Keratinocyte (primary cell): ENCODE measurements around the gene TIMM10B. TPM values are rescaled to one million over a fixed set of nuclear protein-coding genes. Genes with fewer than 3 reads are reported as not detected.

Experiments
- DNase-seq: peaks from one replicate; pipeline ENCODE4 v3.0.0-alpha.2; 2011; ENCODE audit warnings: low read depth, missing footprints, low spot score
- FAIRE-seq: peaks from 2 replicates; lab custom pipeline; 2011; peaks lifted over from hg19 to GRCh38; lab: Jason Lieb, UNC
- H2AFZ ChIP-seq: 2 replicates; pipeline ENCODE4 v1.6.0; 2012; ENCODE audit warnings: low read length, control low read depth, inconsistent platforms; ENCODE audit not compliant: control insufficient read depth
- H3K27ac ChIP-seq: 2 replicates; pipeline ENCODE4 v1.5.1; 2011; ENCODE audit warnings: low read length; ENCODE audit not compliant: control insufficient read depth, insufficient read depth
- H3K27me3 ChIP-seq: 3 replicates; pipeline ENCODE4 v1.6.0; 2011; ENCODE audit warnings: low read length; ENCODE audit not compliant: control insufficient read depth, insufficient read depth; ENCODE audit errors: extremely low read depth
- H3K36me3 ChIP-seq, 2 experiments: 2 replicates in 1 of 2; 3 replicates in 1 of 2; pipeline ENCODE4 v1.5.1; 2011; ENCODE audit warnings: low read length in 2 of 2, mild to moderate bottlenecking in 1 of 2; ENCODE audit not compliant: control insufficient read depth in 2 of 2, insufficient read depth in 2 of 2; ENCODE audit errors: extremely low read depth in 1 of 2
- H3K4me1 ChIP-seq: 3 replicates; pipeline ENCODE4 v1.5.1; 2011; ENCODE audit warnings: low read length; ENCODE audit not compliant: control insufficient read depth, insufficient read depth; ENCODE audit errors: extremely low read depth
- H3K4me2 ChIP-seq: 3 replicates; pipeline ENCODE4 v1.6.0; 2011; ENCODE audit warnings: low read depth, low read length; ENCODE audit not compliant: control insufficient read depth, insufficient read depth; ENCODE audit errors: extremely low read depth
- H3K4me3 ChIP-seq, 3 experiments: fragments of 200-600 bp in 1 of 3; sonication (generic) in 1 of 3; 2 replicates in 2 of 3; 3 replicates in 1 of 3; pipeline ENCODE4 v1.5.1; 2011 to 2016; ENCODE audit warnings: low read length in 3 of 3, mild to moderate bottlenecking in 3 of 3, control low read depth in 2 of 3, inconsistent platforms in 1 of 3, low read depth in 1 of 3, mixed read lengths in 1 of 3, mixed run types in 1 of 3, moderate library complexity in 1 of 3; ENCODE audit not compliant: control insufficient read depth in 2 of 3, insufficient read depth in 2 of 3; ENCODE audit errors: extremely low read depth in 1 of 3
- H3K79me2 ChIP-seq: 2 replicates; pipeline ENCODE4 v1.6.0; 2012; ENCODE audit warnings: low read length; ENCODE audit not compliant: control insufficient read depth, insufficient read depth
- H3K9ac ChIP-seq: 3 replicates; pipeline ENCODE4 v1.6.0; 2011; ENCODE audit warnings: low read length; ENCODE audit not compliant: control insufficient read depth, insufficient read depth; ENCODE audit errors: extremely low read depth
- H3K9me1 ChIP-seq: 3 replicates; pipeline ENCODE4 v1.6.0; 2011; ENCODE audit warnings: low read length; ENCODE audit not compliant: control insufficient read depth, insufficient read depth; ENCODE audit errors: extremely low read depth
- H3K9me3 ChIP-seq: 2 replicates; pipeline ENCODE4 v1.5.1; 2012; ENCODE audit warnings: low read depth, low read length; ENCODE audit not compliant: control insufficient read depth
- H4K20me1 ChIP-seq: 3 replicates; pipeline ENCODE4 v1.6.0; 2011; ENCODE audit warnings: low read length; ENCODE audit not compliant: control insufficient read depth, insufficient read depth; ENCODE audit errors: extremely low read depth
- EZH2 ChIP-seq: IDR thresholded peaks from one replicate; pipeline ENCODE4 v1.6.1; 2012; ENCODE audit warnings: inconsistent platforms, mild to moderate bottlenecking, low read length, moderate library complexity
- dilution Hi-C: fragments of 300-500 bp; cut with MboI; formaldehyde crosslinking; loops from one replicate; pipeline ENCODE4 v1.7.0; 2020; ENCODE audit warnings: low sequenced_read_pairs; ENCODE audit not compliant: extremely low pct_ligation_motif_present
- polyA plus RNA-seq, 5 experiments: library from polyadenylated mRNA; depleted of rRNA in 3 of 5; stranded (reverse) in 3 of 5; stranded (forward) in 1 of 5; unstranded in 1 of 5; fragments of >200 nt; gene quantifications; 1 replicate in 1 of 5; 2 replicates in 3 of 5; 3 replicates in 1 of 5; pipeline versions ENCODE4 v1.2.1 to v1.2.3, GENCODE V29; 2011 to 2012; ENCODE audit warnings: missing spikeins in 2 of 5, low read depth in 1 of 5, low replicate concordance in 1 of 5
- TF ChIP-seq, protein P1 (sequence below), 3 experiments: IDR thresholded peaks in 1 of 3; conservative IDR thresholded peaks in 1 of 3; optimal IDR thresholded peaks in 1 of 3; 2 replicates in 2 of 3; 3 replicates in 1 of 3; pipeline versions ENCODE3 to v1.5.1; 2011; ENCODE audit warnings: low read length in 3 of 3, mild to moderate bottlenecking in 3 of 3, moderate library complexity in 2 of 3, control low read depth in 1 of 3, inconsistent platforms in 1 of 3; ENCODE audit not compliant: insufficient read depth in 2 of 3; ENCODE audit errors: extremely low read depth in 1 of 3

TIMM10B gene
- polyA plus RNA-seq, 1 donor (not counting 4 experiments of a cell fraction or from before 2014, with no cell fraction given) = 34.1 TPM

DNA sequence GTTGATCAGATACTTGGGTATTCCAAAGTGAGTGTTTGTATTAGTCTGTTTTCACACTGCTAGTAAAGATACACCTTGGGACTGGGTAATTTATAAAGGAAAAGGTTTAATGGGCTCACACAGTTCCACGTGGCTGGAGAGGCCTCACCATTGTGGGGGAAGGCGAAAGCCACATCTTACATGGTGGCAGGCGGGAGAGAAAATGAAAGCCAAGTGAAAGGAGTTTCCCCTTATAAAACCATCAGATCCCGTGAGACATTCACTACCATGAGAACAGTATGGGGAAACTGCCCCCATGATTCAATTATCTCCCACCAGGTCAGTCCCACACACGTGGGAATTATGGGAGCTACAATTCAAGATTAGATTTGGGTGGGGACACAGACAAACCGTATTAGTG is 7.0 kb downstream of the TIMM10B start:
- Histone ChIP-seq H3K4me3 (no peak overlapping the region), H3K36me3 (peaks cover 22 to 24% of the 10 kb centered on the region in 2 experiments), H3K9ac (no peak overlapping the region), H3K4me2 (no peak overlapping the region), H3K9me3 (no peaks in the 10 kb centered on the region), H3K27me3 (no peaks in the 10 kb centered on the region), H3K9me1 (no peaks in the 10 kb centered on the region), H4K20me1 (peaks cover 2% of the 10 kb centered on the region), H3K27ac (no peak overlapping the region), H3K79me2 (peaks cover 9% of the 10 kb centered on the region), H2AFZ (no peak overlapping the region), H3K4me1 (no peaks in the 10 kb centered on the region)
- no peak for DNase-seq
- dilution Hi-C loops = no loop called here
- no peak for FAIRE-seq
- TF ChIP-seq, protein P1, sequence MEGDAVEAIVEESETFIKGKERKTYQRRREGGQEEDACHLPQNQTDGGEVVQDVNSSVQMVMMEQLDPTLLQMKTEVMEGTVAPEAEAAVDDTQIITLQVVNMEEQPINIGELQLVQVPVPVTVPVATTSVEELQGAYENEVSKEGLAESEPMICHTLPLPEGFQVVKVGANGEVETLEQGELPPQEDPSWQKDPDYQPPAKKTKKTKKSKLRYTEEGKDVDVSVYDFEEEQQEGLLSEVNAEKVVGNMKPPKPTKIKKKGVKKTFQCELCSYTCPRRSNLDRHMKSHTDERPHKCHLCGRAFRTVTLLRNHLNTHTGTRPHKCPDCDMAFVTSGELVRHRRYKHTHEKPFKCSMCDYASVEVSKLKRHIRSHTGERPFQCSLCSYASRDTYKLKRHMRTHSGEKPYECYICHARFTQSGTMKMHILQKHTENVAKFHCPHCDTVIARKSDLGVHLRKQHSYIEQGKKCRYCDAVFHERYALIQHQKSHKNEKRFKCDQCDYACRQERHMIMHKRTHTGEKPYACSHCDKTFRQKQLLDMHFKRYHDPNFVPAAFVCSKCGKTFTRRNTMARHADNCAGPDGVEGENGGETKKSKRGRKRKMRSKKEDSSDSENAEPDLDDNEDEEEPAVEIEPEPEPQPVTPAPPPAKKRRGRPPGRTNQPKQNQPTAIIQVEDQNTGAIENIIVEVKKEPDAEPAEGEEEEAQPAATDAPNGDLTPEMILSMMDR (optimal IDR thresholded peaks at IDR 0.05 in 1 of 3, IDR thresholded peaks at IDR 0.05 in 1 of 3, conservative IDR thresholded peaks at IDR 0.05 in 1 of 3; ENCODE audit: extremely low read depth in 1 of 3, insufficient read depth in 2 of 3, low read length in 3 of 3) = no peak
- TF ChIP-seq EZH2 = no peak

DNA sequence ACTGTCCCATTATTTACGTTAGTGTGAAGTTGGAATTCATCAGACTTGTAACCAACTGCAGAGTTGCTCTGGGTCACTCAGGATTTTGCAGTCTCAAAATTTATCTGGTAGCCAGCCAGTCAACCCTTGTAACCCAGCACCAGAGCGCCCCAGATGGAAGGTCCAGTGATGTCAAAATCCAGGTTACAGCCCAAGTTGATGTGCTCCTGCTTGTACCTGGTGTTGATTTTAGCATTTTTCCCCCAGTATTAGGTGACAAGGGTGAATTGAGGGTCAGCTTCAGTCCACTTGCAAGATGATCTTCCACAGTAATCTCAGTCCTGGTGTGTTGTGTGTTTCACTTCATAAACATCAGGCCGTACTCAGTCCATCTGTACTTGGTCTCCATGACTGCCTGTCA is 7.5 kb downstream of the TIMM10B start:
- Histone ChIP-seq H3K27me3 (no peaks in the 10 kb centered on the region), H4K20me1 (peaks cover 2% of the 10 kb centered on the region), H3K9ac (no peak overlapping the region), H2AFZ (no peak overlapping the region), H3K4me1 (no peaks in the 10 kb centered on the region), H3K9me3 (no peaks in the 10 kb centered on the region), H3K4me3 (no peak overlapping the region), H3K79me2 (peaks cover 4% of the 10 kb centered on the region), H3K4me2 (no peak overlapping the region), H3K27ac (no peak overlapping the region), H3K9me1 (no peaks in the 10 kb centered on the region), H3K36me3 (peaks cover 18 to 24% of the 10 kb centered on the region in 2 experiments)
- no peak for DNase-seq
- dilution Hi-C loops = no loop called here
- no peak for TF ChIP-seq EZH2
- TF ChIP-seq, protein P1 (optimal IDR thresholded peaks at IDR 0.05 in 1 of 3, IDR thresholded peaks at IDR 0.05 in 1 of 3, conservative IDR thresholded peaks at IDR 0.05 in 1 of 3; ENCODE audit: extremely low read depth in 1 of 3, insufficient read depth in 2 of 3, low read length in 3 of 3) = no peak
- no peak for FAIRE-seq
